Prostate gland (tissue), 2 donors: Measurements from ENCODE around the gene P2RY8. TPM values are rescaled to one million over a fixed set of nuclear protein-coding genes. Genes with fewer than 3 reads are reported as not detected.

Experiments used
- DNase-seq: peaks from one replicate; pipeline ENCODE4 v3.0.0-alpha.2; 2019; ENCODE audit warnings: low spot score
- H3K27ac ChIP-seq, 2 donors: fragments of 200-600 bp; sonication (generic); 2 replicates each; pipeline ENCODE4 v1.5.1; 2017 to 2019
- H3K27me3 ChIP-seq: fragments of 200-600 bp; sonication (generic); replicated peaks from 2 replicates; pipeline ENCODE4 v1.5.1; 2019; ENCODE audit not compliant: insufficient read depth
- H3K36me3 ChIP-seq, 2 donors: fragments of 200-600 bp; sonication (generic); 1 replicate in 1 of 2; 2 replicates in 1 of 2; pipeline versions ENCODE4 v1.5.1 to v1.8.1; 2017 to 2019
- H3K4me1 ChIP-seq: fragments of 200-600 bp; sonication (generic); replicated peaks from 2 replicates; pipeline ENCODE4 v1.5.1; 2019
- H3K4me3 ChIP-seq, 2 donors: fragments of 200-600 bp; sonication (generic); 2 replicates each; pipeline ENCODE4 v1.5.1; 2017 to 2019
- H3K9me3 ChIP-seq: fragments of 200-600 bp; sonication (generic); 2 replicates; pipeline ENCODE4 v1.5.1; 2017
- POLR2A ChIP-seq: fragments of 450-650 bp; IDR thresholded peaks from one replicate; pipeline ENCODE4 v1.6.1; 2016; ENCODE audit warnings: antibody characterized with exemption, mild to moderate bottlenecking
- POLR2AphosphoS5 ChIP-seq: sonication (generic); formaldehyde crosslinking; IDR thresholded peaks from one replicate; pipeline ENCODE4 v1.6.1; 2017; ENCODE audit warnings: antibody characterized with exemption
- WGBS: methylation state at CpG from one replicate; pipeline ENCODE4 v1.1.5; 2018; 5-methylcytosine and 5-hydroxymethylcytosine counted together
- intact Hi-C: fragments of 100-400 bp; cut with DNase I; formaldehyde crosslinking; loops from one replicate; pipeline ENCODE4 v1.14.2; 2022
- total RNA-seq, 2 donors: library from RNA; depleted of rRNA; stranded (reverse); fragments of >200 nt; gene quantifications; one replicate each; pipeline ENCODE4 v1.1.0, GENCODE V29; 2016
- TF ChIP-seq, protein P1 (sequence below), 4 experiments: fragments of 200-600 bp in 2 of 4; fragments of 450-650 bp in 2 of 4; sonication (generic) in 2 of 4; IDR thresholded peaks; 1 replicate in 3 of 4; 2 replicates in 1 of 4; pipeline ENCODE4 v1.5.1; 2016 to 2019; ENCODE audit warnings: antibody characterized with exemption in 4 of 4, mild to moderate bottlenecking in 2 of 4, moderate library complexity in 2 of 4

The P2RY8 gene
- total RNA-seq, 2 donors from 2014 or later, result 0.59 to 1.8 TPM

DNA sequence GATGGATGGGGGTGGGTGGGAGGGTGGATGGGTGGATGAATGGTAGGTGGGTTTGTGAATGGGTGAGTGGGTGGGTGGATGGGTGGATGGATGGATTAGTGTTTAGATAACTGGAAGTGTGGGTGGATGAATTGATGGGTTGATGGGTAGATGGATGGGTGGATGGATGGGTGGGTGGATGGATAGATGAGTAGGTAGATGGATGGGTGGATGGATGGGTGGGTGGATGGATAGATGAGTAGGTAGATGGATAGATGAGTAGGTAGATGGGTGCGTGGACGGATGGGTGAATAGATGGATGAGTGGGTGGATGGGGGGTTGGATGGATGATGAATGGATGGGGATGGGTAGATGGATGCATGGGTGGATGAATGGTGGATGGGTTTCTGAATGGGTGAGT is 64.0 kb downstream of the P2RY8 start:
- 95% methylated on average over 2 of the region's 2 CpGs for WGBS
- H3K36me3 ChIP-seq, result no peaks in the 10 kb centered on the region
- no peaks in the 10 kb centered on the region for H3K9me3 ChIP-seq
- no peak overlapping the region for H3K27ac ChIP-seq
- TF ChIP-seq POLR2A (no peak), POLR2AphosphoS5 (no peak)
- TF ChIP-seq, protein P1, sequence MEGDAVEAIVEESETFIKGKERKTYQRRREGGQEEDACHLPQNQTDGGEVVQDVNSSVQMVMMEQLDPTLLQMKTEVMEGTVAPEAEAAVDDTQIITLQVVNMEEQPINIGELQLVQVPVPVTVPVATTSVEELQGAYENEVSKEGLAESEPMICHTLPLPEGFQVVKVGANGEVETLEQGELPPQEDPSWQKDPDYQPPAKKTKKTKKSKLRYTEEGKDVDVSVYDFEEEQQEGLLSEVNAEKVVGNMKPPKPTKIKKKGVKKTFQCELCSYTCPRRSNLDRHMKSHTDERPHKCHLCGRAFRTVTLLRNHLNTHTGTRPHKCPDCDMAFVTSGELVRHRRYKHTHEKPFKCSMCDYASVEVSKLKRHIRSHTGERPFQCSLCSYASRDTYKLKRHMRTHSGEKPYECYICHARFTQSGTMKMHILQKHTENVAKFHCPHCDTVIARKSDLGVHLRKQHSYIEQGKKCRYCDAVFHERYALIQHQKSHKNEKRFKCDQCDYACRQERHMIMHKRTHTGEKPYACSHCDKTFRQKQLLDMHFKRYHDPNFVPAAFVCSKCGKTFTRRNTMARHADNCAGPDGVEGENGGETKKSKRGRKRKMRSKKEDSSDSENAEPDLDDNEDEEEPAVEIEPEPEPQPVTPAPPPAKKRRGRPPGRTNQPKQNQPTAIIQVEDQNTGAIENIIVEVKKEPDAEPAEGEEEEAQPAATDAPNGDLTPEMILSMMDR (IDR thresholded peaks at IDR 0.05), result no peak
- no peaks in the 10 kb centered on the region for H3K27me3 ChIP-seq
- no peaks in the 10 kb centered on the region for H3K4me1 ChIP-seq
- intact Hi-C loops, result no loop called here
- no peak for DNase-seq
- H3K4me3 ChIP-seq, result no peak overlapping the region

DNA sequence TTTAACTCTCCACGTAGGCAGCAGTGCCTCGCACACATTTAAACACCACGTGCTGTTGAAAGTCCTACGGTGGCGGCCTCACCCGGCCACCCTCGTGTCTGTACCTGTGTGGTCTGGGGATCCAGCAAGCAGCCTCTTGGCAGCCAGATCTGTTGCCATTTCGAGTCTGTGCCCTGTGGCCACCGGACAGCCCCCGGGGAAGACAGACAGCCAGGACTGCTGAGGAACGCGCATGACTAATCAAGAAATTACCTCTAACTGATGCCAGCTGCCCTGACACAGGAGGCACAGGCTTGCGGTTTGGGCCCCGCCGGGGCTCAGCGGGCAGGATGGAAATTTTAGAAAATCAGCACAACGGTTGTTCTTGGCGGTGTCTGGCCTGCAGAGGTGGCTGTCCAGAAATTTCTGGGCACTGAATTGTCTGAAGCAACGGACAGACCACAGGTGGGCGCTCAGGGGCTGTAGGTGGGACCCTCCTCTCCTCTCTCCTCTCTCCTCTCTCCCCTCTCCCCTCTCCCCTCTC is 68.7 kb downstream of the P2RY8 start:
- Histone ChIP-seq H3K4me1 (no peaks in the 10 kb centered on the region), H3K9me3 (no peaks in the 10 kb centered on the region), H3K36me3 (no peaks in the 10 kb centered on the region), H3K27ac (no peak overlapping the region), H3K27me3 (no peaks in the 10 kb centered on the region), H3K4me3 (no peak overlapping the region)
- no peak for DNase-seq
- WGBS, result 51% methylated on average over 20 of the region's 20 CpGs
- TF ChIP-seq, protein P1 (IDR thresholded peaks at IDR 0.05), result no peak
- TF ChIP-seq POLR2AphosphoS5 (no peak), POLR2A (no peak)
- intact Hi-C loops, result no loop called here

GRCh38 chrX:1466971-1467561 is 69.9 kb downstream of the P2RY8 start:
- 50% methylated on average over 18 of the region's 20 CpGs for WGBS
- no peaks in the 10 kb centered on the region for H3K4me1 ChIP-seq
- TF ChIP-seq, protein P1 (IDR thresholded peaks at IDR 0.05), result no peak
- TF ChIP-seq POLR2AphosphoS5 (no peak), POLR2A (no peak)
- no peak overlapping the region for H3K4me3 ChIP-seq
- intact Hi-C loops, result no loop called here
- no peaks in the 10 kb centered on the region for H3K36me3 ChIP-seq
- DNase-seq, result no peak
- no peak overlapping the region for H3K27ac ChIP-seq
- no peaks in the 10 kb centered on the region for H3K27me3 ChIP-seq
- H3K9me3 ChIP-seq, result no peaks in the 10 kb centered on the region

DNA sequence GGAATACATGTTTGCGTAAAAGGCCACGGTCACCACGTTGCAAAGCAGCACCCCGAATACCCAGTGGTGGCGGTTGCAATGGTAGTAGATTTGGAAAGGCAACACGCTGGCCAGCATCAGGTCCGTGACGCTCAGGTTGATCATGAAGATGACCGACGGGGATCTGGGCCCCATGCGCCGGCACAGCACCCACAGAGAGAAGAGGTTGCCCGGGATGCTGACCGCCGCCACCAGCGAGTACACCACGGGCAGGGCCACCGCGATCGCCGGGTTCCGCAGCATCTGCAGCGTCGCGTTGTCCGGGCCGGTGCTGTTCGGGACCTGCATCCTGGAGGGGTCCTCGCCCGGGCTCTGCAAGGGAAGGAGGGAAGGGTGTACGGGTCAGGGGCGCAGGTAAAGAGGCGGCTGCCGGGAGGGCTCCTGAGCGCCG is 70.7 kb downstream of the P2RY8 start:
- H3K27me3 ChIP-seq, result no peaks in the 10 kb centered on the region
- H3K4me3 ChIP-seq, result no peak overlapping the region
- 14% methylated on average over 36 of the region's 36 CpGs for WGBS
- TF ChIP-seq, protein P1 (IDR thresholded peaks at IDR 0.05), result no peak
- no peak for TF ChIP-seq POLR2AphosphoS5
- intact Hi-C loops, result no loop called here
- DNase-seq, result no peak
- H3K27ac ChIP-seq, result no peak overlapping the region
- no peaks in the 10 kb centered on the region for H3K9me3 ChIP-seq
- H3K4me1 ChIP-seq, result no peaks in the 10 kb centered on the region
- H3K36me3 ChIP-seq, result no peaks in the 10 kb centered on the region
